Type B pancreatic cell (in vitro differentiated cells): ENCODE measurements around the gene MUC5B. TPM values are rescaled to one million over a fixed set of nuclear protein-coding genes. Genes with fewer than 3 reads are reported as not detected.
"Not testable (repeated sequence)": the region's sequence is repeated elsewhere in the genome, so short reads cannot be mapped to it uniquely, and the experiment has no call there.

ENCODE experiments used
- DNase-seq: peaks from one replicate; pipeline ENCODE4 v3.0.0; 2021; ENCODE audit warnings: mixed read lengths; ENCODE audit not compliant: unreplicated experiment; ENCODE audit errors: extremely low spot score
- H3K27ac Mint-ChIP-seq: 2 replicates; pipeline ENCODE4 v1.8.0; 2021; ENCODE audit warnings: mild to moderate bottlenecking, mixed read lengths
- H3K27me3 Mint-ChIP-seq: 2 replicates; pipeline ENCODE4 v1.8.0; 2021; ENCODE audit warnings: mixed read lengths
- H3K36me3 Mint-ChIP-seq: 2 replicates; pipeline ENCODE4 v1.8.0; 2021; ENCODE audit warnings: mixed read lengths
- H3K4me1 Mint-ChIP-seq: one replicate; pipeline ENCODE4 v1.8.0; 2021; ENCODE audit warnings: mixed read lengths; ENCODE audit not compliant: unreplicated experiment
- H3K4me3 Mint-ChIP-seq: 2 replicates; pipeline ENCODE4 v1.8.0; 2021; ENCODE audit warnings: mild to moderate bottlenecking, mixed read lengths
- H3K9me3 Mint-ChIP-seq: 2 replicates; pipeline ENCODE4 v1.8.0; 2021; ENCODE audit warnings: mixed read lengths
- CTCF ChIP-seq: fragments of 200-600 bp; sonication (generic); conservative IDR thresholded peaks from 2 replicates; pipeline ENCODE4 v1.5.0; 2021; ENCODE audit warnings: antibody characterized with exemption, mild to moderate bottlenecking
- total RNA-seq: library from RNA; stranded (reverse); gene quantifications from 2 replicates; pipeline ENCODE4 v1.2.1, GENCODE V29; 2021; ENCODE audit warnings: low replicate concordance

MUC5B gene
- total RNA-seq, 1 donor from 2014 or later: 2.0 TPM

- Mint-ChIP-seq H3K27ac (no peak overlapping the region), H3K9me3 (no peaks in the 10 kb centered on the region), H3K4me3 (no peak overlapping the region), H3K27me3 (no peaks in the 10 kb centered on the region), H3K36me3 (no peaks in the 10 kb centered on the region), H3K4me1 (no peaks in the 10 kb centered on the region)
- no peak for TF ChIP-seq CTCF
- DNase-seq: no peak
Observed at GRCh38 chr11:1179641-1180040, 43.2 kb upstream of the MUC5B start.

GRCh38 chr11:1180171-1180570 is 42.7 kb upstream of the MUC5B start:
- no peak overlapping the region for H3K4me3 Mint-ChIP-seq
- no peak for TF ChIP-seq CTCF
- no peaks in the 10 kb centered on the region for H3K36me3 Mint-ChIP-seq
- H3K9me3 Mint-ChIP-seq: no peaks in the 10 kb centered on the region
- H3K27ac Mint-ChIP-seq: no peak overlapping the region
- no peaks in the 10 kb centered on the region for H3K4me1 Mint-ChIP-seq
- H3K27me3 Mint-ChIP-seq: no peaks in the 10 kb centered on the region
- no peak for DNase-seq

GRCh38 chr11:1180947-1181391 is 41.9 kb upstream of the MUC5B start:
- H3K27me3 Mint-ChIP-seq: no peaks in the 10 kb centered on the region
- no peaks in the 10 kb centered on the region for H3K36me3 Mint-ChIP-seq
- no peaks in the 10 kb centered on the region for H3K9me3 Mint-ChIP-seq
- no peak for TF ChIP-seq CTCF
- no peak overlapping the region for H3K4me3 Mint-ChIP-seq
- DNase-seq: no peak
- no peak overlapping the region for H3K27ac Mint-ChIP-seq
- H3K4me1 Mint-ChIP-seq: no peaks in the 10 kb centered on the region

GRCh38 chr11:1181420-1181819 is 41.4 kb upstream of the MUC5B start:
- Mint-ChIP-seq H3K4me3 (no peak overlapping the region), H3K27me3 (no peaks in the 10 kb centered on the region), H3K4me1 (no peaks in the 10 kb centered on the region), H3K9me3 (no peaks in the 10 kb centered on the region), H3K27ac (no peak overlapping the region), H3K36me3 (no peaks in the 10 kb centered on the region)
- no peak for TF ChIP-seq CTCF
- no peak for DNase-seq

GRCh38 chr11:1181853-1182535 is 40.9 kb upstream of the MUC5B start:
- no peak for TF ChIP-seq CTCF
- Mint-ChIP-seq H3K27me3 (no peaks in the 10 kb centered on the region), H3K4me3 (no peak overlapping the region), H3K36me3 (no peaks in the 10 kb centered on the region), H3K4me1 (no peaks in the 10 kb centered on the region), H3K9me3 (no peaks in the 10 kb centered on the region), H3K27ac (no peak overlapping the region)
- DNase-seq: no peak

GRCh38 chr11:1184139-1184538 is 38.7 kb upstream of the MUC5B start:
- not testable (repeated sequence) for H3K4me1 Mint-ChIP-seq, H3K27ac Mint-ChIP-seq, H3K36me3 Mint-ChIP-seq, DNase-seq, H3K9me3 Mint-ChIP-seq, H3K4me3 Mint-ChIP-seq, H3K27me3 Mint-ChIP-seq

- H3K4me3 Mint-ChIP-seq, H3K36me3 Mint-ChIP-seq, H3K4me1 Mint-ChIP-seq, H3K27ac Mint-ChIP-seq, DNase-seq, H3K27me3 Mint-ChIP-seq, H3K9me3 Mint-ChIP-seq: not testable (repeated sequence)
Observed at GRCh38 chr11:1188451-1189130, 34.3 kb upstream of the MUC5B start.

- DNase-seq, H3K27ac Mint-ChIP-seq, H3K36me3 Mint-ChIP-seq, H3K4me3 Mint-ChIP-seq, H3K4me1 Mint-ChIP-seq, H3K27me3 Mint-ChIP-seq, H3K9me3 Mint-ChIP-seq: not testable (repeated sequence)
Observed at GRCh38 chr11:1189816-1190215, 33.0 kb upstream of the MUC5B start.
